ENCODE data around the gene WDR88.
"Not testable (repeated sequence)": the region's sequence is repeated elsewhere in the genome, so short reads cannot be mapped to it uniquely, and the experiment has no call there.

WDR88 gene

DNA sequence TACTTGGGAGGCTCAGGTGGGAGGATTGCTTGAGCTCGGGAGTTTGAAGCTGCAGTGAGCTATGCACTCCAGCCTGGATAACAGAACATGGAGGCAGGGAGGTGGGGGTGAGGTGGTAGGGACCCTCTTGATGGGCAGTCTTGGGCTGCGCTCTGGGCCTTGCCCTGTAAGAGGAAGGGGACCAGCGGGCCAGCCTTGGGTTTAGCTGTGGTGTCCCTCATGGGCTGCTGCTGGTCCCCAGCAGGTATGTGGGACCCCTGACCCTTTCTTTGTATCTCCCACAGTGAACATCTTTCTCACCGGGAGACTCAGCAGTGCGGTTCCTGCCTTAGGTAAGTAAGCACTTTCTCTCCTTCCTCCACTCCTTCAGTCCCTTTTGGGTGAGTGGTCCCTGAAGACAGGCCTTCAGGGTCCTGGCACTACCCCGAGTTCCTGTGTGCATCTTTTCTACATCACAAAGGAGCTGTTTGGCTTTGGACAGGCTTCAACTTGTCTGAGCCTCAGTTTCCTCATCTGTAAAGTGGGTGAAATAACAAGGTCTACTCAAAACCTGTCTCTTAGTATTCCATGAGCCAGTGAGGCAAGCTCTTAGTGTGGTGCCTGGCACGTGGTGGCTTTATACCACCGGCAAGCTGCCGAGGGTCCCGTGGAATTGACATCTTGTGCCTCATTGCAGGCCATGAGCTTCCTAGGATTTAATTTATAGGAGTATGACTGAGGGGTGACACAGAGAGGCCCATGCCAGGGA, 64.7 kb downstream of the WDR88 start:
- DNase-seq: no peak

DNA sequence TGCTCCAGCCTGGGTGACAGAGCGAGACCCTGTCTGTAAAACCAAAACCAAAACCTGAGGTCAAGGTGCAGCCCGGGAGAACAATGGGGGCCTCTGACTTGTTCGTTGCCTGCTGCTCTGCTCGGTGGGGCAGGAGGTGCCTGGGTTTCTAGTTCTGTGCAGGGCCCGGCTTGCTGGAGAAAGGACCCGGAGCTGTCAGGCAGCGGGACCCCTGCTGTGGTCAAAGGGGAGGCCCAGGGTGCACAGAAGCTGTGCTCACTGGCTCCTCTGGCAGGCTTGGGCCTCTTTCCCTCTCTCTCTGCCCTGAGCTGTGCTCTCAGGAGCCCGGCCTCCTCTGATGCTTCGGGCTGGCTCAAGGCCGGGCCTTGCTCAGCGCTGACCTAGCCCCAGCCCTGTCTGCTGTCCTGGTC, 65.7 kb downstream of the WDR88 start:
- no peak for DNase-seq

DNA sequence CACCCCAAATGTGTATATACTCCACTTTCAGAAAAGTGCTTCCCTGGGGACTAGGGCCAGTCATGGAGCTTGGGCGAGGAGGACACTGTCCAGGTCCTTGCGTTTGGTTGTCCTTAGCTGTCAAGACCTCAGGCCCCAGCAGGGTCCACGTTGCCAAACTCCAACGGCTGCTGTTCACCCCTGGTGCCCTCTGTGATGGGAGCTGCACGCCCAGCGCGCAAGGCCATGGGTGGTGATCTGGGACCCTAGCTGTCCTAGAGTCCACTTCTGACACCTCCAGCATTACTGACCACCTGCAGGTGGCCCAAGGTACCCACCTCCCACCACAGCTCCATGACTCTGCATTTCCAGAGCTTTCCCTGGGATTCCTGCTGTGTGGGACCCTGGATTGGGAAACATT, 66.3 kb downstream of the WDR88 start:
- DNase-seq: no peak

GRCh38 chr19:33199441-33200265, 67.7 kb downstream of the WDR88 start:
- no peak for DNase-seq

DNA sequence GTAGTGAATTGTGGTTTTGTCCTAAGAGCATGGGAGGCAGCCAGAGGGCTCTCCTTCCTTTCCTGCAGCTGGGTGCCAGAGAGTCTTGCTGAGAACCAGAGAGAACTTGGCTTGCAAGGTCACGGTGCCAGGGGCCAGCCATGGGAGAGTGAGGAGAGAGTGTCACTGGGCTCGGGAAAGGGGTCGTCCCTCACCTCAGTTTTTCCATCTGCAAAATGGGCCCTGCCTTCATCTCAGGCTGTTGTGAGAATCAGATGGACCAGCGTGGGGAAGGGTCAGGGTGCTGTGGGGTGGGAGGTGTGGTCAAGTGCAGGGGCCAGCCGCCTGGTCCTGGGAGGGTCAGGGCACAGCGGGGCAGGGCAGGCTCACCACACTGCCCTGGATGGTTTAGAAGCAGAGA, 69.6 kb downstream of the WDR88 start:
- no peak for DNase-seq

GRCh38 chr19:33201886-33202545, 70.1 kb downstream of the WDR88 start:
- no peak for DNase-seq

DNA sequence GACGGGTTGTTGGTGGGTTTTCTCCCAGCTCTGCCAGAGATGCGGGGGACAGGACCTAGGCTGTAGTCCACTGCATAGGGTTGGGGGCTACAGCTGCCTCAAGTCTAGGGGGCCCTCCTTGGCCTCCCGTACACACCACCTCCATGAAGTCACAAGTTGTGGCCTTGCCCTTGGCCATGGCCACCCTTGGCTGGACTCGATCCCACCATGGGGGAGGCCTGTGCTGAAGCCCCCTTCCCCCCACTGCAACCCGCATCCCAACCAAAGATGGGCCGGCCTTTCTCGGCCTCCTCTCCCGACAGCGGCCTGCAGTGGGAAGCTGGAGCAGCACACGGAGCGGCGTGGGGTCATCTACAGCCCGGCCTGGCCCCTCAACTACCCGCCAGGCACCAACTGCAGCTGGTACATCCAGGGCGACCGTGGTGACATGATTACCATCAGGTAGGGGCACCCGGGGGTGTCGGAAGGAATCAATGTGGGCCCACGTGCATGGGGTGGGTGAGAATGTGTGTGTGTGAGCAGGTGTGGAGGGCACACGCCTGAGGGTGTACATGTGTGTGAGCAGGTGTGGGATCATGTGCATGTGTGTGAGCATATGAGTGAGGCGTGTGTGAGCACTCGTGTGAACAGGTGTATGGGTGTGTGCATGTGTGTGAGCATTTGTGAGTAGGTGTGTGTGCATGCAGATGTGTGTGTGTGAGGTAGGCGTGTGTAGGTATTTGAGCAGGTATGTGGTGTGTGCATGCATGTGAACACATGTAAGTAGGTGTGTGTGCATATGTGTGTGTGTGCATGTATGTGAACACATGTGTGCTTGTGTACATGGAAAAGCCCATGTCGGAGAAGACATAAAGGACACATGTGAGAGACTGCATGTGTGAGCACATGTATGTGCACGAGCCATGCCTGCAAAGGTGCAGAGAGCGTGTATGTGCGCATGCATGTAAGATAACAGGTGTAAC, 70.9 kb downstream of the WDR88 start:
- no peak for DNase-seq

DNA sequence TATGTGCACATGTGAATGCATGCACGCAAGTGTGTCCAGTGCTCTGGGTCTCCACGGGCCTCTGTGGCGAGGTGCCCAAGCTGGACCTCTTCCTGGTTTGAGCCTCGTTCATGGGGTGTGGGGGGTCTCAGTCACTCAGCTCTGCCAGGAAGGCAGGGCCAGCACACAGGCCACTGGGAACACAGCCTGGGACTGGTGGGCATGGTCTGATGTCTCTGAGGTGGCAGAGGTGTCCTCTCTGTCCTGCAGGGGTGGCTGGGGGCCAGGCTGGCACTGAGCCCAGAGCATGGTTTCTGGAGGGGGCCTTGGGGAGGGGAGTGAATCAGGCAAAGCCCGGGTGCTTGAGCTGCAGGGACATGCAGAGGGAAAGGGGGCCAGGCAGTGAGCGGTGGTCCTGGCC, 71.6 kb downstream of the WDR88 start:
- DNase-seq: no peak

DNA sequence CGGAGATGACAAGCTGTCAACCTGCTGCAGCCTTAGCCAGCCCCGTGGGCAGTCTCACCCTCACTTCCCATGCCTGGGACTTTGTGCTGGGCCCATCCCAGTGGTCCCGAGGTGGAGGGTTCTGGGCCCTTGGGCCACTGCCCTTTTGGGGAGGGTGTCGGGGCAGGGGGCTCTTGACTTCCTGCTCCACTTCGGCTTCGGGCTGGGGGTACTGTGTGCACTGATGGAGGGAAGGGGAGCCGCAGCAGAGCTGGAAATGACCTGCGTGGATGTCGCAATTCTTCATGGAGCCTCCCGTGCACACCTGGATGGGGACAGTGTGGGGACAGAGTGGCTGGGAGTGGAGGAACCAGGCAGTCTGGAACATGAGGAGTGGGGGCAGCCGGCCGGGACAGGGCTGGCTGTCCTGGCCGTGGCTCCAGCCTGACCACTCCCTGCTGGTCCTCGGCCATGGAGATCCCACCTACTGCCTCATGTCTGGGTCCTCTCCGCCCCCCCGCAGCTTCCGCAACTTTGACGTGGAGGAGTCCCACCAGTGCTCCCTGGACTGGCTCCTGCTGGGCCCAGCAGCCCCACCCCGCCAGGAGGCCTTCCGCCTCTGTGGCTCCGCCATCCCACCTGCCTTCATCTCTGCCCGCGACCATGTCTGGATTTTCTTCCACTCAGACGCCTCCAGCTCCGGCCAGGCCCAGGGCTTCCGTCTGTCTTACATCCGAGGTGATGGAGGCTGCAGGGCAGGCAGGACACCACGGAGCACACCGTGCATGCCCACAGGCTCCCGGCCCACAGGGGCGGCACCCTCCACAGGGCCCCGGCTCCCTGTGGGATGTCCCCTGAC, 72.4 kb downstream of the WDR88 start:
- DNase-seq: no peak

DNA sequence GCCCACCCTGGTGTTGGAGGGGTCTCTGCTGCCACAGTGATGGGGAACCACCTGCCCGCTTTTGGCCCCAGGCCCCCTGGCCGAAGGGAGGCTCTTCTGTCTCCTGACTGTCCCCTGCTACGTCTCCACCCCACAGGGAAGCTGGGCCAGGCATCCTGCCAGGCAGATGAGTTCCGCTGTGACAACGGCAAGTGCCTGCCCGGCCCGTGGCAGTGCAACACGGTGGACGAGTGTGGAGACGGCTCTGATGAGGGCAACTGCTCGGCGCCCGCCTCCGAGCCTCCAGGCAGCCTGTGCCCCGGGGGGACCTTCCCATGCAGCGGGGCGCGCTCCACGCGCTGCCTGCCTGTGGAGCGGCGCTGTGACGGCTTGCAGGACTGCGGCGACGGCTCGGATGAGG, 73.2 kb downstream of the WDR88 start:
- DNase-seq: no peak

DNA sequence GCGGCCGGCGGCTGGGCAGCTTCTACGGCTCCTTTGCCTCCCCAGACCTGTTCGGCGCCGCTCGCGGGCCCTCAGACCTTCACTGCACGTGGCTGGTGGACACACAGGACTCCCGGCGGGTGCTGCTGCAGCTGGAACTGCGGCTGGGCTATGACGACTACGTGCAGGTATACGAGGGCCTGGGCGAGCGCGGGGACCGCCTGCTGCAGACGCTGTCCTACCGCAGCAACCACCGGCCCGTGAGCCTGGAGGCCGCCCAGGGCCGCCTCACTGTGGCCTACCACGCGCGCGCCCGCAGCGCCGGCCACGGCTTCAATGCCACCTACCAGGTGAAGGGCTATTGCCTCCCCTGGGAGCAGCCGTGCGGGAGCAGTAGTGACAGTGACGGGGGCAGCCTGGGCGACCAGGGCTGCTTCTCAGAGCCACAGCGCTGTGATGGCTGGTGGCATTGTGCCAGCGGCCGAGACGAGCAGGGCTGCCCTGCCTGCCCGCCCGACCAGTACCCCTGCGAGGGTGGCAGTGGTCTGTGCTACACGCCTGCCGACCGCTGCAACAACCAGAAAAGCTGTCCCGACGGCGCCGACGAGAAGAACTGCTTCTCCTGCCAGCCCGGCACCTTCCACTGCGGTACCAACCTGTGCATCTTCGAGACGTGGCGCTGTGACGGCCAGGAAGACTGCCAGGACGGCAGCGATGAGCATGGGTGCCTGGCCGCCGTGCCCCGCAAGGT, 73.8 kb downstream of the WDR88 start:
- no peak for DNase-seq

GRCh38 chr19:33206261-33207039, 74.5 kb downstream of the WDR88 start:
- no peak for DNase-seq

DNA sequence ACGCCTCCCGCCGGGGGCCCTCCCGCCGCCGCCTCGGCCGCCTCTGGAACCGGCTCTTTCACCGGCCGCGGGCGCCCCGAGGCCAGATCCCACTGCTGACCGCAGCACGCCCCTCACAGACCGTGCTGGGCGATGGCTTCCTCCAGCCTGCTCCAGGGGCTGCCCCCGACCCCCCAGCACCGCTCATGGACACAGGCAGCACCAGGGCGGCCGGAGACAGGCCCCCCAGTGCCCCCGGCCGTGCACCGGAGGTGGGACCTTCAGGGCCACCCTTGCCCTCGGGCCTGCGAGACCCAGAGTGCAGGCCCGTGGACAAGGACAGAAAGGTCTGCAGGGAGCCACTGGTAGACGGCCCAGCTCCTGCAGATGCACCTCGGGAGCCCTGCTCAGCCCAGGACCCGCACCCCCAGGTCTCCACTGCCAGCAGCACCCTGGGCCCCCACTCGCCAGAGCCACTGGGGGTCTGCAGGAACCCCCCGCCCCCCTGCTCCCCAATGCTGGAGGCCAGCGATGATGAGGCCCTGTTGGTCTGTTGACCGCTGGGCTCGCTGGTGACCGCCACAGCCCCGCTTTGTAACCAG, 75.2 kb downstream of the WDR88 start:
- DNase-seq: no peak

- DNase-seq: no peak
Measured at GRCh38 chr19:33207903-33208302, 76.0 kb downstream of the WDR88 start.

DNA sequence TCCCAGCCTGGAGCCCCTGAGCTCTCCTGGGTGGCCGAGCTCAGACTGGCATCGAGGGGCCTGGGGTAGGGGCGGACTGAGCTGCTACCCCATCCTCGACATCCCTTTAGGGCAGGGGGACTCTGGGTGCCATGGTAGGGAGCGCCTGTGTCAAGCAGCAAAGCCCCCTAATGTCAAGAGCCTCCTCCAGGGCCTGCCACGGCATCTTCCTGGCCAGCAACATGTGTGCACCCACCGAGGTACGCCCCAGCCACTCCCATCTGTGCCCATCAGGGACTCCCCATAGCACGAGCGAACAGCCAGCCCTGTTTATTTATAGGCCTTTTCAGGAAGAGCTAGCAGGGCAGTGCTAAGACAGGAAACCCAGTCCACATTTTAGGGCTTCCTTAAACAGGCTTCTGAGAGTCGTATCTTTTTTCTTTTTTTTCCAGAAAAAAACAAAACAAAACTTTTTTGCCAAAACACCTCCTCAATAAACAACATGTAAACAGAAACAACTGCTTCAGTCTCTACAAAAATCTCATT, 76.5 kb downstream of the WDR88 start:
- DNase-seq: no peak

DNA sequence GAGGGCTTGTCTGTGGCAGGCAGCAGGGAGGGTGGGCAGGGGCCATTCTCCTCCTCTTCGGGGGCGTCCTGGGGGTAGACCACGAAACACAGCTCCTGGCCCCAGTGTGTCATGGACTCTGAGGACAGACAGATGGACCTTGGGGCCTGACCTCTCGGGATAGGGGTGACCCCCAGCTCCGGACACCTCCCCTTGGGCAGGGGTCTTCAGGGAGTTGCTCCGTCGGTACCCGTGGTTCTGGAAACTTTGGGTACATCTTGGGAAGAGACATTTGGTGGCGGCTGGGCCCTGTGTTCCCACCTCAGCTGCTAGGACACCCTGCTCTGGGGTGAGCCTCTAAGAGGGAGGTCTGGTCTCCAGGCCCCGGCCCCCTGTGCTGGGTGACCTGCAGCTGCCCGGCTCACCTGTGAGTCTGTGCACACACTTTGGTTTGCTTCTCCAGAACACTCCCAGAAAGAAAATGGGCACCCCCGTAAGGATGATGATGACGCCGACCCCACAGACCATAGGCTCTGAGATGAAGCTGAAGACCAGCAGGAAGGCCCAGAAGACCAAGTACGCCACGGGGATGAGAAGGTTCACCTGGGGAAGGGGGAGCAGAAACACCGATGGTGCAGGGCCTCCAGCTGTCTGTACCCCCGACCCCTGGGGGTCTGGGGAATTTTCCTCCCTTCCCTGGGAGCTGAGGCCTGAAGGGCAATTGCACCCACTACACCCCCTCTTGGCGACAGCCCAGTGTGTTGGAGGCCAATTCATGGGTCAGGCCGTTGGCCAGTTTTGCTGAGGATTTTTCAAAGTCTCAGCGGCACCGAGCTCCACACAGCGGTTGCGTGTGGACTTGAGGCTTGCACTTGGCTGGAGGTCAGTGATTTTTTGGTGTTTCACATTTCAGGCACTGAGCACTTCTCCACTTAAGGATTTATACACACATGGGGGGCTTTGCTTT, 77.3 kb downstream of the WDR88 start:
- DNase-seq: peak in 13 of 51 donors; percentile 15 to 51 (median 28)

GRCh38 chr19:33209850-33210230, 77.9 kb downstream of the WDR88 start:
- not testable (repeated sequence) for DNase-seq

Data from hypothalamus (tissue), 51 donors.